Brain microvascular endothelial cell (primary cell): ENCODE measurements around the gene KAT2A.
A peak's percentile ranks its signal among the peaks of the same experiment; 100 is the strongest.

ENCODE experiments used
- DNase-seq: peaks from one replicate; pipeline ENCODE4 v3.0.0-alpha.2; 2020
- H3K27ac ChIP-seq: fragments of 250-450 bp; sonication (Bioruptor Pico); 2 replicates; pipeline ENCODE4 v1.5.1; 2020; ENCODE audit warnings: mild to moderate bottlenecking, moderate library complexity
- H3K27me3 ChIP-seq: fragments of 250-450 bp; sonication (Bioruptor Pico); replicated peaks from 2 replicates; pipeline ENCODE4 v1.5.1; 2020; ENCODE audit warnings: mild to moderate bottlenecking
- H3K36me3 ChIP-seq: fragments of 250-450 bp; sonication (Bioruptor Pico); replicated peaks from 2 replicates; pipeline ENCODE4 v1.5.1; 2020; ENCODE audit warnings: mild to moderate bottlenecking
- H3K4me3 ChIP-seq: 2 replicates; pipeline ENCODE4 v1.5.1; 2011; ENCODE audit warnings: low read depth, mild to moderate bottlenecking, control low read depth, low read length, moderate library complexity
- in situ Hi-C: cut with HindIII; loops from 2 replicates; pipeline ENCODE4 v1.10.0; 2017; ENCODE audit warnings: low sequenced_read_pairs, low pct_ligation_motif_present
- TF ChIP-seq, protein P1 (sequence below): IDR thresholded peaks from 2 replicates; pipeline ENCODE4 v1.5.1; 2011; ENCODE audit warnings: low read depth, mild to moderate bottlenecking, moderate library complexity, low read length, control low read depth, inconsistent platforms; ENCODE audit errors: missing control alignments

KAT2A gene

DNA sequence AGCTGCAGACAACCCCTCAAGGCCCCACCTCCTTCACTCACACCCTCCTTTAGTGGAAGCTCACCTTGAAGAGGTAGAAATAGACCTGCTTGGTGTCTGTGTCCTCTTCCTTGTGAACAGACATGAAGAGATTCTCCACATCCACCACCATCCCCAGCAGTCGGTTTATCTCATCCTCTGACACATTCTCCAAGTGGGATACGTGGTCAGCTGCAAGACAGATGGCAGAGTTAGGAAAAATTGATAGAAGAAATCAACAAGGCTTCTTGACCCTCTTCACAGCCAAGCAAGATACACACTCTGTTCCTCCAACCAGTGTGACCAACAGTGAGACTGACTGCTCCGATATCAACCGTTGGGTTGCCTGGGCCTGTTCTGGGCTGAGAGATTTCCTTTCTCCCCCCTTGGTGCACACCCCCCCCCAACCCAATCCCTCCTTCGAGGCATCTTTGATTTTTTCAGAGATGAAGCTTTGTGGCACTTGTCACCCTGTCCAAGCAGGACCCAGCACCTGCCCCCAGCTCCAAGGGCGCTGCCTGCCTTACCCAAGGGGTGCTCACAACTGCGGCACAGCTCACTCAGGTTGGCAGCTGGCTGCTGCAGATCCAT lies 902 bp downstream of the KAT2A start:
- TF ChIP-seq, protein P1, sequence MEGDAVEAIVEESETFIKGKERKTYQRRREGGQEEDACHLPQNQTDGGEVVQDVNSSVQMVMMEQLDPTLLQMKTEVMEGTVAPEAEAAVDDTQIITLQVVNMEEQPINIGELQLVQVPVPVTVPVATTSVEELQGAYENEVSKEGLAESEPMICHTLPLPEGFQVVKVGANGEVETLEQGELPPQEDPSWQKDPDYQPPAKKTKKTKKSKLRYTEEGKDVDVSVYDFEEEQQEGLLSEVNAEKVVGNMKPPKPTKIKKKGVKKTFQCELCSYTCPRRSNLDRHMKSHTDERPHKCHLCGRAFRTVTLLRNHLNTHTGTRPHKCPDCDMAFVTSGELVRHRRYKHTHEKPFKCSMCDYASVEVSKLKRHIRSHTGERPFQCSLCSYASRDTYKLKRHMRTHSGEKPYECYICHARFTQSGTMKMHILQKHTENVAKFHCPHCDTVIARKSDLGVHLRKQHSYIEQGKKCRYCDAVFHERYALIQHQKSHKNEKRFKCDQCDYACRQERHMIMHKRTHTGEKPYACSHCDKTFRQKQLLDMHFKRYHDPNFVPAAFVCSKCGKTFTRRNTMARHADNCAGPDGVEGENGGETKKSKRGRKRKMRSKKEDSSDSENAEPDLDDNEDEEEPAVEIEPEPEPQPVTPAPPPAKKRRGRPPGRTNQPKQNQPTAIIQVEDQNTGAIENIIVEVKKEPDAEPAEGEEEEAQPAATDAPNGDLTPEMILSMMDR, result no peak
- Histone ChIP-seq H3K4me3 (peak overlapping the region; percentile 58), H3K36me3 (peaks cover 17% of the 10 kb centered on the region), H3K27me3 (no peaks in the 10 kb centered on the region), H3K27ac (no peak overlapping the region)
- in situ Hi-C loops, result loop anchor here (25.0 kb wide), 1 partner anchor 158 kb away; the partner anchor contains the start of gene CNP
- DNase-seq, result no peak

DNA sequence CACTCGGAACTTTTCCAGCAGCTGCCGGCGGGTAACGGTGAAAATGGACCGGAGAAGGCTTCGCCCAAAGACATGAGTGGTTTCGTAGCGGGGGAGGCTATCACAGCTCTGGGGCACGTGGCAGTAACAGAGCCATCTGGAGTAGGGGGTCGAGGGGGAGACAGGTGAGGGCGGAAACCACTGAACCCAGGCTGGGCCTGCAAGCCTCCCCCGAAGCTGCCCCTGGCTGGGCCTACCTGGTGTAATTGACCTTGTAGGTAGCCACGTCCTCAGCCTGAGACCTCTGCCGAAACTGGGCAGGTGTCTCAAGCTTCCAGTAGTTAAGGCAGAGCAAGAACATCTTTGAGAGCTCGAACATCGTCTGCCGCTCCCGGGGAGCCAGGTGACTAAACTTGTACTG lies 1.9 kb downstream of the KAT2A start:
- TF ChIP-seq, protein P1, result no peak
- in situ Hi-C loops, result loop anchor here (25.0 kb wide), 1 partner anchor 157 kb away; the partner anchor contains the start of gene CNP
- no peak for DNase-seq
- H3K27me3 ChIP-seq, result no peaks in the 10 kb centered on the region
- H3K36me3 ChIP-seq, result peaks cover 9% of the 10 kb centered on the region
- no peak overlapping the region for H3K4me3 ChIP-seq
- no peak overlapping the region for H3K27ac ChIP-seq

DNA sequence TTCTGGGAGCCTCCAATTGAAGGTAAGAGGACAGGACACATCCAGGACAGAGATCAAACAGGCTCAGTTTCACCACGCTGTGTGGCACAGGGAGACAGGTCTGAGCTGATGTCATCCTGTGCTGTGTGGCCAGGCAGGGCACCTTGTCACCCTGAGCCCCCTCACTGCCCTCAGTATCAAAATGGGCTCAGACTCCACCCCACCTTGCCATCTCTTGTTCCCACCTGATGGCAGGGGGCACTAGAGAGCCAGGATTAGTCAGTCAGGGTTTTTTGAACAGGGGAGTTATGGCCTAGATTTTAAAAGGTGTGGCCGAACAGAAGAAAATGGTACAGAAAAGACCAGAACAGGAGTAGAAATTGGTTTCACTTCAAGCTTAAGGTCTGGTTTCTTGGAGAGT lies 2.6 kb downstream of the KAT2A start:
- H3K27me3 ChIP-seq, result no peaks in the 10 kb centered on the region
- H3K4me3 ChIP-seq, result no peak overlapping the region
- in situ Hi-C loops, result loop anchor here (25.0 kb wide), 1 partner anchor 156 kb away; the partner anchor contains the start of gene CNP
- DNase-seq, result no peak
- peaks cover 8% of the 10 kb centered on the region for H3K36me3 ChIP-seq
- no peak overlapping the region for H3K27ac ChIP-seq
- TF ChIP-seq, protein P1, result peak; percentile 69

DNA sequence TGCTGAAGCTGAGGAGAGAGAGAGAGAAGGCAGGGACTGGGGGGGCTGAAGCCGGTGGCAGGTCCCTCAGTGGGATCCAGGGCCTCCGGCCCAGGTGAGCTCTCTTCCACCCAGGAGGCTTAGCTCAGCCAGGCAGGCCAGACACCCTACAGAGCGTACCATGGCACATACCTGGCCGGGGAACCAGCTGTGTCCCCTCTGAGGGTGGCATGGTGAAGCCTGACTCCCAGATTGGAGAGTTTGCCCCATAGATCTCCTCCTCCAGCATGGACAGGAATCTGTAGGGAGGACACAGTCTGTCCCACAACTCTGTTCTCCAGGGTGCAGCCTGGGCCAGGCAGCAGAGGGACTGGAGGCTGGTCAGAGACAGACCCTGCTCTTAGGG lies 3.0 kb downstream of the KAT2A start:
- TF ChIP-seq, protein P1, result no peak
- Histone ChIP-seq H3K27me3 (no peaks in the 10 kb centered on the region), H3K27ac (no peak overlapping the region), H3K4me3 (no peak overlapping the region), H3K36me3 (peaks cover 6% of the 10 kb centered on the region)
- DNase-seq, result no peak
- in situ Hi-C loops, result loop anchor here (25.0 kb wide), 1 partner anchor 156 kb away; the partner anchor contains the start of gene CNP

GRCh38 chr17:42117397-42118125 lies 3.6 kb downstream of the KAT2A start:
- in situ Hi-C loops, result loop anchor here (25.0 kb wide), 1 partner anchor 155 kb away; the partner anchor contains the start of gene CNP
- H3K36me3 ChIP-seq, result peaks cover 6% of the 10 kb centered on the region
- TF ChIP-seq, protein P1, result no peak

More at GRCh38 chr17:42117397-42118125, 3.6 kb downstream of the KAT2A start:
- Histone ChIP-seq H3K27ac (no peak overlapping the region), H3K4me3 (no peak overlapping the region), H3K27me3 (no peaks in the 10 kb centered on the region)
- DNase-seq, result no peak
